ENCODE data around the gene IFFO2.

The IFFO2 gene

GRCh38 chr1:18883636-18884418, 72.6 kb downstream of the IFFO2 start:
- Histone ChIP-seq H2AFZ (ENCODE audit: insufficient read depth, low read length, poor library complexity) (no peak overlapping the region), H2BK120ac (ENCODE audit: insufficient read depth, low read length, poor library complexity) (no peak overlapping the region), H3K27ac (ENCODE audit: low read depth, low read length) (no peak overlapping the region), H3K9me3 (ENCODE audit: insufficient read depth, low read depth, low read length) (peaks cover 2% of the 10 kb centered on the region), H2AK5ac (ENCODE audit: low read length) (no peak overlapping the region), H2BK12ac (ENCODE audit: low read length) (no peak overlapping the region), H4K91ac (ENCODE audit: low read depth, low read length) (no peak overlapping the region), H3K4me3 (ENCODE audit: low read depth, low read length) (no peak overlapping the region), H3K79me2 (ENCODE audit: control insufficient read depth, insufficient read depth, low read length, poor library complexity) (no peaks in the 10 kb centered on the region), H3K4ac (ENCODE audit: low read depth, low read length) (no peak overlapping the region), H3K23ac (ENCODE audit: low read length) (no peak overlapping the region), H3K4me1 (ENCODE audit: control insufficient read depth in 1 of 2, insufficient read depth in 2 of 2, low read length in 2 of 2) (peaks cover 4 to 6% of the 10 kb centered on the region in 2 experiments), H3K9ac (ENCODE audit: low read length) (no peak overlapping the region), H3K18ac (ENCODE audit: low read length) (no peak overlapping the region), H4K12ac (ENCODE audit: low read depth, low read length) (no peak overlapping the region), H3K14ac (ENCODE audit: low read length) (no peak overlapping the region), H3K4me2 (ENCODE audit: low read length) (no peak overlapping the region), H3K36me3 (ENCODE audit: control insufficient read depth in 1 of 2, insufficient read depth in 2 of 2, low read length in 2 of 2) (peaks cover 59 to 65% of the 10 kb centered on the region in 2 experiments), H2BK5ac (ENCODE audit: low read depth, low read length, poor library complexity) (no peak overlapping the region), H3K27me3 (ENCODE audit: insufficient read depth, low read length) (no peaks in the 10 kb centered on the region), H4K8ac (ENCODE audit: low read depth, low read length) (no peak overlapping the region), H3K79me1 (ENCODE audit: low read length) (no peaks in the 10 kb centered on the region)
- no CpG with 5 or more reads among the region's 14 CpGs for WGBS (ENCODE audit: extremely low coverage, insufficient coverage, insufficient read length)
- DNase-seq: peak; percentile 62 to 85

- no CpG with 5 or more reads among the region's 23 CpGs for WGBS (ENCODE audit: extremely low coverage, insufficient coverage, insufficient read length)
- Histone ChIP-seq H3K4me1 (ENCODE audit: control insufficient read depth in 1 of 2, insufficient read depth in 2 of 2, low read length in 2 of 2) (peaks cover 4 to 6% of the 10 kb centered on the region in 2 experiments), H3K36me3 (ENCODE audit: control insufficient read depth in 1 of 2, insufficient read depth in 2 of 2, low read length in 2 of 2) (peaks cover 54 to 64% of the 10 kb centered on the region in 2 experiments), H2BK5ac (ENCODE audit: low read depth, low read length, poor library complexity) (no peak overlapping the region), H3K27ac (ENCODE audit: low read depth, low read length) (no peak overlapping the region), H3K23ac (ENCODE audit: low read length) (no peak overlapping the region), H2AFZ (ENCODE audit: insufficient read depth, low read length, poor library complexity) (no peak overlapping the region), H3K18ac (ENCODE audit: low read length) (no peak overlapping the region), H4K12ac (ENCODE audit: low read depth, low read length) (no peak overlapping the region), H3K14ac (ENCODE audit: low read length) (no peak overlapping the region), H2BK12ac (ENCODE audit: low read length) (no peak overlapping the region), H2AK5ac (ENCODE audit: low read length) (no peak overlapping the region), H3K9ac (ENCODE audit: low read length) (no peak overlapping the region), H4K8ac (ENCODE audit: low read depth, low read length) (no peak overlapping the region), H3K4ac (ENCODE audit: low read depth, low read length) (no peak overlapping the region), H3K27me3 (ENCODE audit: insufficient read depth, low read length) (no peaks in the 10 kb centered on the region), H3K4me2 (ENCODE audit: low read length) (no peak overlapping the region), H3K4me3 (ENCODE audit: low read depth, low read length) (no peak overlapping the region), H3K79me2 (ENCODE audit: control insufficient read depth, insufficient read depth, low read length, poor library complexity) (no peaks in the 10 kb centered on the region), H2BK120ac (ENCODE audit: insufficient read depth, low read length, poor library complexity) (no peak overlapping the region), H4K91ac (ENCODE audit: low read depth, low read length) (no peak overlapping the region), H3K9me3 (ENCODE audit: insufficient read depth, low read depth, low read length) (peaks cover 2% of the 10 kb centered on the region), H3K79me1 (ENCODE audit: low read length) (no peaks in the 10 kb centered on the region)
- no peak for DNase-seq
These were observed 73.4 kb downstream of the IFFO2 start for GRCh38 chr1:18883079-18883478.

GRCh38 chr1:18882486-18882885, 74.0 kb downstream of the IFFO2 start:
- Histone ChIP-seq H2BK120ac (ENCODE audit: insufficient read depth, low read length, poor library complexity) (no peak overlapping the region), H3K27ac (ENCODE audit: low read depth, low read length) (no peak overlapping the region), H3K4me3 (ENCODE audit: low read depth, low read length) (no peak overlapping the region), H3K14ac (ENCODE audit: low read length) (no peak overlapping the region), H4K12ac (ENCODE audit: low read depth, low read length) (no peak overlapping the region), H3K36me3 (ENCODE audit: control insufficient read depth in 1 of 2, insufficient read depth in 2 of 2, low read length in 2 of 2) (peaks cover 58% of the 10 kb centered on the region in 2 experiments), H3K4me1 (ENCODE audit: control insufficient read depth in 1 of 2, insufficient read depth in 2 of 2, low read length in 2 of 2) (peaks cover 4 to 6% of the 10 kb centered on the region in 2 experiments), H3K4me2 (ENCODE audit: low read length) (no peak overlapping the region), H2AK5ac (ENCODE audit: low read length) (no peak overlapping the region), H3K18ac (ENCODE audit: low read length) (no peak overlapping the region), H2AFZ (ENCODE audit: insufficient read depth, low read length, poor library complexity) (no peak overlapping the region), H4K91ac (ENCODE audit: low read depth, low read length) (no peak overlapping the region), H4K8ac (ENCODE audit: low read depth, low read length) (no peak overlapping the region), H3K79me2 (ENCODE audit: control insufficient read depth, insufficient read depth, low read length, poor library complexity) (no peaks in the 10 kb centered on the region), H3K27me3 (ENCODE audit: insufficient read depth, low read length) (no peaks in the 10 kb centered on the region), H3K23ac (ENCODE audit: low read length) (no peak overlapping the region), H3K9ac (ENCODE audit: low read length) (no peak overlapping the region), H2BK5ac (ENCODE audit: low read depth, low read length, poor library complexity) (no peak overlapping the region), H3K79me1 (ENCODE audit: low read length) (no peaks in the 10 kb centered on the region), H3K9me3 (ENCODE audit: insufficient read depth, low read depth, low read length) (peaks cover 2% of the 10 kb centered on the region), H3K4ac (ENCODE audit: low read depth, low read length) (no peak overlapping the region), H2BK12ac (ENCODE audit: low read length) (no peak overlapping the region)
- DNase-seq: no peak
- WGBS (ENCODE audit: extremely low coverage, insufficient coverage, insufficient read length): no CpG with 5 or more reads among the region's 8 CpGs

GRCh38 chr1:18881642-18882431, 74.6 kb downstream of the IFFO2 start:
- no peak overlapping the region for H2BK12ac ChIP-seq (ENCODE audit: low read length)
- H3K79me2 ChIP-seq (ENCODE audit: control insufficient read depth, insufficient read depth, low read length, poor library complexity): no peaks in the 10 kb centered on the region
- no peak overlapping the region for H4K12ac ChIP-seq (ENCODE audit: low read depth, low read length)
- no peak overlapping the region for H2BK5ac ChIP-seq (ENCODE audit: low read depth, low read length, poor library complexity)
- peaks cover 2% of the 10 kb centered on the region for H3K9me3 ChIP-seq (ENCODE audit: insufficient read depth, low read depth, low read length)
- no peak overlapping the region for H3K14ac ChIP-seq (ENCODE audit: low read length)
- DNase-seq: no peak
- no peak overlapping the region for H3K9ac ChIP-seq (ENCODE audit: low read length)
- H3K4me1 ChIP-seq (ENCODE audit: control insufficient read depth in 1 of 2, insufficient read depth in 2 of 2, low read length in 2 of 2): peaks cover 4 to 6% of the 10 kb centered on the region in 2 experiments
- no peak overlapping the region for H4K91ac ChIP-seq (ENCODE audit: low read depth, low read length)
- no peak overlapping the region for H2AK5ac ChIP-seq (ENCODE audit: low read length)
- H3K4me2 ChIP-seq (ENCODE audit: low read length): no peak overlapping the region
- H3K27me3 ChIP-seq (ENCODE audit: insufficient read depth, low read length): no peaks in the 10 kb centered on the region
- no peak overlapping the region for H4K8ac ChIP-seq (ENCODE audit: low read depth, low read length)
- no peak overlapping the region for H3K23ac ChIP-seq (ENCODE audit: low read length)
- H3K27ac ChIP-seq (ENCODE audit: low read depth, low read length): no peak overlapping the region
- H3K4me3 ChIP-seq (ENCODE audit: low read depth, low read length): no peak overlapping the region
- H2BK120ac ChIP-seq (ENCODE audit: insufficient read depth, low read length, poor library complexity): no peak overlapping the region
- peaks cover 60 to 63% of the 10 kb centered on the region in 2 experiments for H3K36me3 ChIP-seq (ENCODE audit: control insufficient read depth in 1 of 2, insufficient read depth in 2 of 2, low read length in 2 of 2)
- no peaks in the 10 kb centered on the region for H3K79me1 ChIP-seq (ENCODE audit: low read length)
- no peak overlapping the region for H2AFZ ChIP-seq (ENCODE audit: insufficient read depth, low read length, poor library complexity)
- no CpG with 5 or more reads among the region's 24 CpGs for WGBS (ENCODE audit: extremely low coverage, insufficient coverage, insufficient read length)
- H3K18ac ChIP-seq (ENCODE audit: low read length): no peak overlapping the region
- H3K4ac ChIP-seq (ENCODE audit: low read depth, low read length): no peak overlapping the region

Measured in trophoblast cell (in vitro differentiated cells and primary cell).